ENCODE measurements around the gene OR4D11.
"Not testable (repeated sequence)": the region's sequence is repeated elsewhere in the genome, so short reads cannot be mapped to it uniquely, and the experiment has no call there.

OR4D11 gene

GRCh38 chr11:59503276-59503675 is at the start of gene OR4D11:
Gene OR4D11 (plus strand): TSS chr11:59503576. CDS start chr11:59503576, 0 bp downstream.
- no peak for DNase-seq (ENCODE audit: low spot score)

GRCh38 chr11:59456661-59457060 is 46.7 kb upstream of the OR4D11 start, which contains the start of gene OR4D6:
Gene OR4D6 (plus strand): TSS chr11:59456961. CDS start chr11:59456961, 0 bp downstream.
- DNase-seq (ENCODE audit: low spot score): no peak

DNA sequence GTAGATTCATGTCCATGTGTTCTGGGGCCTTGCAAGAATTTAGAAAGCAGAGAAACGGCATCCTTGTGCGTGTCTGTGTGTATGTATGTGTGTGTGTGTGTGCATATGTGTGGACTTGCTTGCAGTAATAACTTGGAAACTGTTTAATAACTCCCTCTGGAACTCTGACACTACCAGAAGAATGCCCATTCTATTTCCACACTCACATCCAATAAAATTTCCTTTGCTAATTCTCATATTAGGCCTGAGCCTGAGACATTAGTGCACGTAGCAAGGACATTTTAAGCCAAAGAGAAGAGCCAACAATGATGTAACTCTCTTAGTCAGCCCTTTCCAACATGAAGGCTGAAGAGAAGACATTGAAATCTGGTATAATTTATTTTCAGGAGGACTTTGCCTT is 43.5 kb upstream of the OR4D11 start:
- DNase-seq (ENCODE audit: low spot score): no peak

DNA sequence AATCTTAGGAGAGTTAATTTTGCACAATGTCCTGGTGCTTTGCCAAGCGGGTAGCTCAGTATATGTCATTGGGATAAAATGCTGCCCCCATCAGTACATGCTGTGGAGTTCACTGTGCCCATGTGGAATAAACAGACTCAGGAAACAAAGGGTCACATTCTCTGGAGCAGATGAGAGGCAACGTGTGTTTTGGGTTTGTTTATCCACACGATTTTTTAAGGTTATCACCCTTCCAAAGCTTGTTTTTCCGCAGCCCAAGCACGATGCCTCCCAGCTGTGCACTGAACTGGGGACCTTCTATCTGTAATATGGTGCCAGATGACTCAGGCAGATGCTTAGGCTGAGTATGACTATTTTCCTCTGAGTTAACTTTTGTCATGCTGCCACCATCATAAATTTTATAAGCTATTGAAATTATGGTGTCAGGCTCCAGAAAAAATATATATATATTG is 40.2 kb upstream of the OR4D11 start:
- no peak for DNase-seq (ENCODE audit: low spot score)

GRCh38 chr11:59473015-59473414 is 30.4 kb upstream of the OR4D11 start, which contains the start of gene OR4D10:
Gene OR4D10 (plus strand): TSS chr11:59473315. CDS start chr11:59477430, 4,115 bp downstream.
- DNase-seq (ENCODE audit: low spot score): no peak

- no peak for DNase-seq (ENCODE audit: low spot score)
These were observed 28.2 kb upstream of the OR4D11 start for GRCh38 chr11:59475176-59475575.

GRCh38 chr11:59479906-59480305 is 23.5 kb upstream of the OR4D11 start:
- no peak for DNase-seq (ENCODE audit: low spot score)

DNA sequence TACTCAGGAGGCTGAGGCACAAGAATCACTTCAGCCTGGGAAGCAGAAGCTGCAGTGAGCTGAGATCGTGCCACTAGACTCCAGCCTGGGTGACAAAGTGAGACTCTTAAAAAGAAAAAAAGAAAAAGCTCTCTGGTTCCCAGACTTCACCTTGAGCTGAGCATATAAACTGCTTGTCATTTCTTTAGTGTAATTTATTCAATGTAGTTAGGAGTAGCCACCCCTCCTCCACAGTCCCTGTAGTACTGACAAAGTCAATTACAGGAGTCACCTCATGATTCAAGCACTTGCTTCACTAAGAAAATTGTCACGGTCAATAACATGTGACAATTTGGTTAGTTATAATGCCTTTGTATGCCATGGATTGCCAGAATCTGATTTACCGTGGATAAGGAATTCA is 23.0 kb upstream of the OR4D11 start:
- no peak for DNase-seq (ENCODE audit: low spot score)

DNA sequence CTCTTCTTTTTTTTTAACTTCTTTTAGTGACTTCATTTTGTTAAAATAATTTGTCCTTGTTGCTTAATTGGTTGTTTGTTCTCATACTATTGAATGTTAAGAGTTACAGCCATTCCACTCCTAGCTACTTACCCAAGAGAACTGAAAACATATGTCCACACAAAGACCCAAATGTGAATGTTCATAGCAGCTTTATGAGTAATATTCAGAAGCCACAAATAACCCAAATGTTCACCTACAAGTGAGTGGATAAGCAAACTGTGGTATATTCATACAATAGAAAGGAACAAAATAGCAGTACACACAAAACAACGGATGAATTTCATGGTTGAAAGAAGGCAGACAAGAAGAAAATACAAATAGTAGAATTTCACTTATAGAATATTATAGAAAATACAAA is 1.4 kb upstream of the OR4D11 start:
- no peak for DNase-seq (ENCODE audit: low spot score)

DNA sequence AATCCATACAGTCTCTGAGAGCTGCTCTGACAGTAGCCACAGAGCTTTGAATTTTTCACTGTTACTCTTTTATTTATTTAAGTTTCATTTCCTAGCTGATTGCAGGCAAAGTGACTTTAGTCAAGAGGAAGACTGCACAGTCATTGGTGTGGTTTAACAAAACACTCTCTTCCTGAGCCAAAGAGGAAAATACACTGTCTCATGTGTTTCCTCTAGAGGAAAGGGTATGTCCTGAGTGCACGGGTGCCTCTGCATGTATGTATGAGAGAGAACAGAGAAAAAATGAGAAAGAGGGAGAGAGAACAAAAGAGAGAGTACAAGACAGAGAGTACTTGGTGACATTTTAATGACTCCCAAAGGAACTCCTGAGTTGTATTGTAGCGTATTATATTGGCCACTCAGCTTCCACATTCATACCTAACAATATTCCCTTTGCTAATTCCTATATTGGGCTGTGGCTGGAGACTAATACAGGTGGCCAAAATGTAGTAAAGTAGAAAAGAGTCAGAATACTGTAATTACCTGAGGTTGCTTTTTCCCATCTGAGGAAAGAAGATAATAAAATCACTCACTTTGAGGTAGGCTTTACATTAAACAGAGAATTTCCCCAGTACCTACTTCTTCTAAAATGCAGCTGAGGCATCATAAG is 7.7 kb downstream of the OR4D11 start, which contains the start of gene OR4D9:
TSS of gene OR4D9 (plus strand) at position 599 of the 649 bp plus-strand sequence. CDS start 3,374 bp downstream, outside the sequence.
- no peak for DNase-seq (ENCODE audit: low spot score)

- no peak for DNase-seq (ENCODE audit: low spot score)
These were observed 8.3 kb downstream of the OR4D11 start for GRCh38 chr11:59511675-59512074.

DNA sequence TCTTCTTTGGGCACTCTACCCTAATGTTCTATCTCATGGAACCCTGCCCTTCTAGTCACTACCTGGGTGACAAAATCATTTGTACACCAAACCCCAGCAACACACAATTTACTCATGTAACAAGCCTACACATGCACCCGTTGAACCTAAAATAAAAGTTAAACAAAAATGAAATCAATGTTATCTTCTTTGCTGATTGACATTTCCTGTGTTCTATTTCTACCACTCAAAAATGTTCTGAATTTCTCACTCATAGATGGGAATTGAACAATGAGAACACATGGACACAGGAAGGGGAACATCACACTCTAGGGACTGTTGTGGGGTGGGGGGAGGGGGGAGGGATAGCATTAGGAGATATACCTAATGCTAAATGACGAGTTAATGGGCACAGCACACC is 16.8 kb downstream of the OR4D11 start:
- not testable (repeated sequence) for DNase-seq (ENCODE audit: low spot score)

GRCh38 chr11:59520741-59521140 is 17.4 kb downstream of the OR4D11 start:
- DNase-seq (ENCODE audit: low spot score): no peak

DNA sequence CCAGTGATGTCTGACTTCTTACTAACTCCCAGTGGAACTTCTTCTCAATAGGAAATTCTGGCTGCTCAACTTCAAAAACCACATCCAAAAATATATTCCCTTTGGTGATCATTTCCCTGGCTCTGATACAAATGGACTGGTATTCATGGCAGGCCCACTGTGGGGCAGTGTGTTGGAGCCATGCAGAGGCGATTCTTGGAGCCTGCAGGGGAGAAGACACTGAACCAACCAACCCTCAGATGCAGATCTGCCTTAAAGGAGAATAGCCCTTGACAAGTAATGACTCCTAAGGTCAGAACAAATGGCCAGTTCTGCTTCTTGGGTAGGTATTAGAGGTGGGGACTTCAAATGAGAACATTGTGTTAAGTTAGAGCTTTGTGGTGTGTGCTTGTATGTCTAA is 20.2 kb downstream of the OR4D11 start:
- no peak for DNase-seq (ENCODE audit: low spot score)

DNA sequence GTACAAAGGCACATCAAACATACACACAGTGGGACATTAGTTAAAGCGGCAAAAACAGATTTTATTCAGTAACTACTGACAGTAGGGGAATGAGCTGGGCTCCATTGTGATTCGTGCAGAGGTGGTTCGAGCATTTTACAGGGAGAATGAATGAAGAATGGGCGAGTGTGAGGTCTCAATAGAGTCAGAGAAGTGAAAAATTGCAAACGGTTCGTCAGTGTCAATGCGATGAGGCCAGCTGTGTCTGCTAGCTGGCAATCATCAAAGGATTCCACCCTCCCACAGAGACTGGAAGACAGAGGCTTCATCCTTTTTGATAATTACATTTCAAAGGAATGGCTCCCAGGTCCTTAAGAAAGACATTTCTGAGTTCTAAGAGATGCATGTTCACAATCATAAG is 25.3 kb downstream of the OR4D11 start:
- DNase-seq (ENCODE audit: low spot score): no peak

DNA sequence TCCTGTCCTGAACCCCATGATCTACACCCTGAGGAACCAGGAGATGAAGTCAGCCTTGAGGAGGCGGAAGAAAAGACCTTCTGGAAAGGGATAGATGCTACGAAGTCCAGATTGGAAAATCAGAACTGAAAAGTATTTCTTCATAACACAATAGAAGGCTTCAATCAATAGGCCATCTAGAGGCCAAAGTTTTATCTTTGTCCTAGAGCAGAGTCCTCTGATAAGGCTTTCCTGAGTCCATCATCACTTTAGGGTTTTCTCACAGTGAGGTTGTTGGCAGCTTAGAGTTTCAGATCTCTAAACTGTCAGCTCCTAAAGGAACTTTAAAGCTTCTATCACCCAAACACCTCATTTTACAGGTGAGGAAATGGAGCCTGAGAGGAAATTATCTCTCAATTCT is 29.2 kb downstream of the OR4D11 start:
- no peak for DNase-seq (ENCODE audit: low spot score)

DNA sequence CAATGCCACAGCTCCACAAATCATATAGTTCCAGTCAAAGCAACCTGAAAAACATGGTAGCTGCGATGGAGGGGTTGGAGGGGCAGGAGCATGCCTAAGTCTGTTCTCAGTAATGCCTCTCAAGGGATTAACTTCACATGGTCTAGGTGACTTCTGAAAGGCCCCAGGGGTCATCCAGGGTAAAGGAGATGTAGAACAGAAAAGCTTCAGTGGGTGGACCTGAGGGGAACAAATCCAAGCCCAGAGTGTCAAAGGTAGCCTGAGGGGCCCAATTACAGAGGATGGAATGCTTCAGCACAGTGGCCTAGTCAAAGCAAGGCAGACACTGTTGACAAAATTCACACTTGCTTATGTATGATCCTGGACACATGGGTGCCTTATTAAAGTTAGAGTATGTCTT is 31.3 kb downstream of the OR4D11 start:
- DNase-seq (ENCODE audit: low spot score): no peak

- DNase-seq (ENCODE audit: low spot score): no peak
These were observed 38.9 kb downstream of the OR4D11 start for GRCh38 chr11:59542142-59542810.

DNA sequence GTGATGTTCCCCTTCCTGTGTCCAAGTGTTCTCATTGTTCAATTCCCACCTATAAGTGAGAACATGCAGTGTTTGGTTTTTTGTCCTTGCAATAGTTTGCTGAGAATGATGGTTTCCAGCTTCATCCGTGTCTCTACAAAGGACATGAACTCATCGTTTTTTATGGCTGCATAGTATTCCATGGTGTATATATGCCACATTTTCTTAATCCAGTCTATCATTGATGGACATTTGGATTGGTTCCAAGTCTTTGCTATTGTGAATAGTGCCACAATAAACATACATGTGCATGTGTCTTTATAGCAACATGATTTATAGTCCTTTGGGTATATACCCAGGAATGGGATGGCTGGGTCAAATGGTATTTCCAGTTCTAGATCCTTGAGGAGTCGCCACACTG is 40.3 kb downstream of the OR4D11 start:
- not testable (repeated sequence) for DNase-seq (ENCODE audit: low spot score)

GRCh38 chr11:59544869-59545178 is 41.4 kb downstream of the OR4D11 start:
- no peak for DNase-seq (ENCODE audit: low spot score)

DNA sequence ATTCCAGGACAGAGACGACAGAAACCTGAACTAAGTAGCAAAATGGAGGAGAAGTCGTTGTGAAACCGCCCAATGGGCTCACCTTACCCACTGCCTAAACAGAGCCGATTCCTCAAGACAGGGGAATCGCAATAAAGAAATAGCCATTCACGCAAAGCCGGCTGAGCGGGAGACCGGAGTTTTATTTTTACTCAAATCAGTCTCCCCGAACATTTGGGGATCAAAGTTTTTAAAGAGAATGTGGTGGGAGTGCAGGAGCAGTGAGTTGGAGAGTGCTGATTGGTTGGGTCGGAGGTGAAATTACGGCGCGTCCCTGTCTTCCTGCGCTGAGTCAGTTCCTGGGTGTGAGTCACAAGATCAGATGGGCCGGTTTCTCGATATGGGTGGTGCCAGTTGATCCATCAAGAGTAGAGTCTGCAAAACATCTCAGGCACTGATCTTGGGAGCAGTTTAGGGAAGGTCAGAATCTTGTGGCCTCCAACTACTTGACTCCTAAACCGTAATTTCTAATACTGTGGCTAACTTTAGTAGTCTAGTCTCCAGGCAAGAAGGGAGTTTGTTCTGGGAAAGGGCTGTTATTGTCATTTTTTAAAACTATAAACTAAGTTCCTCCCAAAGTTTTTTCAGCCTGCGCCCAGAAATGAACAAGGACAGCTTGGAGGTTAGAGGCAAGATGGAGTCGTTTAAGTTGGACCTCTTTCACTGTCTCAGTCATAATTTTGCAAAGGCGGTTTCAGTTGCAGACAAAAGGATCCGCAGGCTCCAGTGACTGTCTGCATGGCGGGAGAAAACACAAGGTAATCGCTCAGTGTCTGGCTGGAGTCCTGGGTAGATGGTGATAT is 42.0 kb downstream of the OR4D11 start:
- no peak for DNase-seq (ENCODE audit: low spot score)

- DNase-seq (ENCODE audit: low spot score): not testable (repeated sequence)
These were observed 44.4 kb downstream of the OR4D11 start for GRCh38 chr11:59547605-59548308.

All from germinal center (tissue), 1 donor.